Superior temporal gyrus (tissue), 1 donor: ENCODE data around the gene ALOX5.

Experiments
- DNase-seq: peaks from one replicate; pipeline ENCODE4 v3.0.0-alpha.2; 2016; ENCODE audit errors: extremely low spot score

ALOX5 gene

DNA sequence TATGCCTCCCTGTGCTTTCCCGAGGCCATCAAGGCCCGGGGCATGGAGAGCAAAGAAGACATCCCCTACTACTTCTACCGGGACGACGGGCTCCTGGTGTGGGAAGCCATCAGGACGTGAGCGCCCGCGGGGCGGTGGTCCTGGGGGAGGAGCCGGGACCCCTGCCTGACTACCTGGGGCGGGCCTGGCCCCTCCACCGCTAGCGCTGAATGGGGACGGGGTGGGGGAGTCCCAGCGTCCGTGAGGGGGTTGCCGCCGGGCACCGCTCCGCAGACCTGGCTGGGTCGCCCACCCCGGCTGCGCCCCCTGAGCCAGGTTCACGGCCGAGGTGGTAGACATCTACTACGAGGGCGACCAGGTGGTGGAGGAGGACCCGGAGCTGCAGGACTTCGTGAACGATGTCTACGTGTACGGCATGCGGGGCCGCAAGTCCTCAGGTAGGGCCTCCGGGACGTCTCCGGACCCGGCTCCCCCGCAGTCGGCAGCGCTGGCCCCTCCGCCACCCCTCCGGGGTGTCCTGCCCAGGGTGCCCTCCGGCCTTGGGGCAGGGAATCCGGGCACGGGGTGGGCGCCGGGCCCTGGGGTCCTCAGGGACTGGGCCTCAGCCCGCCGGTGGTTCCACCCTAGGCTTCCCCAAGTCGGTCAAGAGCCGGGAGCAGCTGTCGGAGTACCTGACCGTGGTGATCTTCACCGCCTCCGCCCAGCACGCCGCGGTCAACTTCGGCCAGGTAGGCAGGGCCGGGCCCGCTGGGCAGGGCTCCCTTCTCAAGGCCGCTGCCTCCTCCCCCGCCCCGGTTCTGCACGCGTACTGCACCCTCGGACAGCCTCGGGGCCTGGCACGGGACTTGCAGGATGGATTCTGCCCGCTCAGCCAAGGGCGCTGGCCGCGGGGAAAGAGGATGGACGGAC, 69.3 kb downstream of the ALOX5 start:
- DNase-seq = no peak

DNA sequence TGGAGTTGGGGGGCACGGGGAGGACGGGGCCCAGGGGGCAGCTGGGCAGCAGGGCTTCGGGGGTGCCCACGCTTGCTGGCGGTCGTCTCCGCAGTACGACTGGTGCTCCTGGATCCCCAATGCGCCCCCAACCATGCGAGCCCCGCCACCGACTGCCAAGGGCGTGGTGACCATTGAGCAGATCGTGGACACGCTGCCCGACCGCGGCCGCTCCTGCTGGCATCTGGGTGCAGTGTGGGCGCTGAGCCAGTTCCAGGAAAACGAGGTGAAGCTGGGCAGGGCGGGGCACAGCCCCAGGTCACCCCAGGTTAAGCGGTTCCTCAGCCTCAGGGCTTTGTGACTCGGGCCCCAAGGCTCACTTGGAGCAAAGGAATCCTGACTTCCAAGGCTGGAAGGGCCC, 70.0 kb downstream of the ALOX5 start:
- no peak for DNase-seq

DNA sequence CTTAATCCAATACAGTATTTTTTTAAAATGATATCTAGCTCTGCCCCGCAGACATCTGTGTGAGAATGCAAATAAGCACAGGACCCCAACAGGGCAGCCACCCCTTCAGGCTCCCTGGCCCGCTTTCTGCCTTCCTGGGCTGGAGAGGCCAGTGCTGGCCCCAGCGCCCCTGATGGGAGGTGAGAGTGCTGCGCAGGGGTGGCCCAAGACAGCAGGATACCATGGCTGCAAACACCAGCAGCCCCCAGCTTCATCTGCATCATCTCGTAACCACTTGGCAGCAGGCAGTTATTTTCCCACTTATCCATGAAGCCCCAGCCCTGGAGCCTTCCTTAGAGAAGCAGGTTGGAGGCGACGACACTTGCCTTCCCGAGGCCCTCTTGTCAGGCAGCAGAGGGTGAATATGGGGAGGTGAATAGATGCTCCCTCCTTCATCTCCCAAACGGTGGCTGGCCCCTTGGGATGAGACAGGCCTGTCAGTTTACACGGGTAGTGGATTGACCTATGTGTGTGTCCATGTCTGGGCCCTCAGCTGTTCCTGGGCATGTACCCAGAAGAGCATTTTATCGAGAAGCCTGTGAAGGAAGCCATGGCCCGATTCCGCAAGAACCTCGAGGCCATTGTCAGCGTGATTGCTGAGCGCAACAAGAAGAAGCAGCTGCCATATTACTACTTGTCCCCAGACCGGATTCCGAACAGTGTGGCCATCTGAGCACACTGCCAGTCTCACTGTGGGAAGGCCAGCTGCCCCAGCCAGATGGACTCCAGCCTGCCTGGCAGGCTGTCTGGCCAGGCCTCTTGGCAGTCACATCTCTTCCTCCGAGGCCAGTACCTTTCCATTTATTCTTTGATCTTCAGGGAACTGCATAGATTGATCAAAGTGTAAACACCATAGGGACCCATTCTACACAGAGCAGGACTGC, 71.2 kb downstream of the ALOX5 start:
- peak; percentile 46 for DNase-seq

DNA sequence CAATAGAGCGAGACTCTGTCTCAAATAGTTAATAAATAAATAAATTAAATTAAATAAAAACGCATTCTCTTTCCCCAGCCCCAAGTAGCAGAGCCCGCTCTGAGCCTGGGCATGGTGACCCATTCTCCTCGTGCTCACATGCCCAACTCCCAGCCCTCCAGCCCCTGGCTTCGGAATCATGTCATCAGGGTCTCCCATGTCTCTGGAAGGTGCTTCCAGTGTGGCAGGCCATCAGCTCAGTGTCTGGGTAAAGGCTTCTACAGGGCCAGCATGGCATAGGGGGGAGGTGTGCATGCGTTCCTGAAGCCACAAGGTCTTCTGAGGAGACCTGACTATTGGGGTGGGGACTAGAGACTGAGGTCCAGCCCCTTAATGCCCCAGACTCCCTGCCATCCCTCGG, 72.8 kb downstream of the ALOX5 start:
- DNase-seq = no peak

DNA sequence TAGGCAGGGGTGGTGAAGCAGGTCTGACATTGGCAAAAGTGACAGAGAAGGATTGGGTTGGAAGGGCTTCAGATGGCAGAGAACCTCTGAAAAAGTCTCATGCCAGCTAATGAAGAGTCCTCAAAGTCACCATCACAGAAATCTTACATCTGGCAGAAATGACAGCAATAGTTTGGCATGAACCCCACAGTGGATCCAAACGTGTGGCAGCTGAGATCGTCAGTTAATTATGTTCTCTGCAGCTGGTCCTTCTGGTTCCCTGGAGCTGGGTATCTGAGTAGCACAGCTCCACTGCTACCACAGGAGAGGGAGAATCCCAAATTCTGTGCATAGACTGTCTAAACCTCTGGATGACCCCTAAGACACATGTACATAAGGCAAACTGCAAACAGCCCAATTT, 73.4 kb downstream of the ALOX5 start:
- no peak for DNase-seq

DNA sequence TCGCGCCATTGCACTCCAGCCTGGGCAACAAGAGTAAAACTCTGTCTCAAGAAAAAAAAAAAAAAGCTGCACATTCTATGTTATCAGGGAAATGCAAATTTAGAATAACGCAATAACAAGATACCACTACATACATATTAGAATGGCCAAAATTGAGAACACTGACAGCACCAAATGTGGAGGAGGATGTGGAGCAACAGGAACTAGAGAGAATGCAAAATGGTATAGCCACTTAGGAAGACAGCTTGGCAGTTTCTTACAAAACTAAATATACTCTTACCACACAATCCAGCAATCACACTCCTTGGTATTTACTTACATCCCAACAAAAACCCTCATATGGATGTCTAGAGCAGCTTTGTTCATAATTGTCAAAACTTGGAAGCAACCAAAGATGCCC, 76.8 kb downstream of the ALOX5 start:
- DNase-seq = no peak

DNA sequence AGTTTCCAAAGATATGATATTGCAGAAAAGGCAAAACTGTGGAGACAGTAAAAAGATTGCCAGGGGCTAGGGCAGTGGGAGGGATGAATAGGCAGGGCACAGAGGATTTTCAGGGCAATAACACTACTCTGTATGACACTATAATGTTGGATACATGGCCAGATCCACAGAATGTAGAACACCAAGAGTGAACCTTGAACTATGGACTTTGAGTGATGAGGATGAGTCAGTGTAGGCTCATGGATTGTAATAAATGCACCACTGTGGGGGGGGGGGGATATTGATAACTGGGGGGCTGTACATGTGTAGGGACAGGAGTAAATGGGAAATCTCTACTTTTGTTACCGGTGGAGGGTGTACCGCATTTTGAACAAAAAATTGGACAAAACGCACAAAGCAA, 77.4 kb downstream of the ALOX5 start:
- DNase-seq = no peak

DNA sequence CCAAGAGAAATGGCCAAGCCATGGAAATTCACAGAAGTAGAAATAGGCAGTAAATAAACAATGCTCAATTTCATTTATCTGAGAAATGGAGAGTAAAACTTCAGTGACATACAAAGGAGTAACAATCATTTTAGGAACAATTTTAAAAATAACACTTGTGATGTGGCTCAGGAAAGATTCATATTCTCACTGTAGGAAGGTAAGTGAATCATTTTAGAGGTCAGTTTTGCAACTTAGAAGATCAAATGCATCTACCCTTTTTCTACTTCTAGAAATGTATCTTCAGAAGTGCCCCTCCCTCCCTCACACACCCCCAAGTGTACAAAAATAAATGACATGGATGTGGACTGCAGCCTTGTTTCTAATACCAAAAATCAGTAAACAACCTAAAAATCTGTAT, 78.3 kb downstream of the ALOX5 start:
- DNase-seq = no peak

DNA sequence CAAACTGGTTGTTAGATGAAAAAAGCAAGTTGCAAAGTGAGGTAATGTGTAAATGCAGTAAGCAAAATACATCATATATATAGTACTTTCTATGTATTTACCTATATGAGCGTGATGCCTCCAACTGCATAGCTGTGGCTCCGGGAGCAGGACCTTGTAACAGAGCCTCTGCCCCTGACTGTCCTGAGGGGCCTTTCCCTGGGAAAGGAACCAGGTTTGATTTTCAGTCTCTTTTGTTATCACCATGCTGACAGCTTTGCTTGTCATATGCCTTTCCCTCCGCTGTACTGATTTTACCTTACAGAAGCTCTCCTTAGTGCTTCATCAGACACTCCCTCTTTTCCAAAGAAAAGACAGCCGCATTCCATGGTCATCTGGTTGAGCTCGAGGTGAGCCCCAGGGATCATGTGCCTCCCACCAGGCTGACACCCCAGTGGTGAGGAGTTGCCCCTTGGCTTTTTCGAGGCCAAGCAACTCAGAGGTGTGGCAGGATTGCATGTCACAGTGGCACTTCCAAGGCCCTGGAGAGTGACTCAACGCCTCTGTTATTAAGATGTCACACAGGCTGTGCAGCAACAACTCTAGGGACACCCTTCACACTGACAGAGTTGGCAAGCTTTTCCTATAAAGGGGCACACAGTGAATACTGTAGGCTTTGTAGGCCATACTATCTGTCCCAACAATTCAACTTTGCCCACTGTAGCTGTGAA, 78.9 kb downstream of the ALOX5 start:
- no peak for DNase-seq

DNA sequence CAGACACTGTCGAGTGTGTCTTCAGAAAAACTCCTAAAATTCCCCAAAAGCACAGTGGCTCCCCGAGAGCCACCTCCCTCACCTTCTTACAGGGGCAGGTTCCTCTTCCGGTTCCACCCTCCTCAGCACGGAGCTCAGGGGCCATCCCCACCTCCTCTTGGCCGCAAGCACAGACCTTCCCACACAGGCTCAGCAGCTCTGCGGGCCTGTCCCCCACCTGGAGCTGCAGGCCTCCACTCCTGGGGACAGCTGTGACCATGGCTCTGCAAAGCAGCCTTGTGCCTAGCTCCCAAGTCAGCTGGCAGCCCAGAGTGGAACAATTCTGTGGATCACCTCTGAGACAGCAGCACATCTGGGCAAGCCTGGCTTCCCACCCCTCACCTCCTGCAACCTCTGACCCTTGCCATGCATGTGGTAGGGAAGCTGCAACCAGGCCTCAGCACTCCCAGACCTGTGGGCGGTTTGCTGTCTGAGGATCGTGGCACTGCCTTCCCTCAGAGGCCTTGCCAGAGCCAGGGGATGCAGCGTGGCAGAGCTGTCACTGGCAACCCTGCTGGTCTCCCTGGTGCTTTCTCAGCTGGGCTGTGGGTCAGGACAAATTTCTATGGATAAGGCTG, 79.7 kb downstream of the ALOX5 start:
- no peak for DNase-seq

DNA sequence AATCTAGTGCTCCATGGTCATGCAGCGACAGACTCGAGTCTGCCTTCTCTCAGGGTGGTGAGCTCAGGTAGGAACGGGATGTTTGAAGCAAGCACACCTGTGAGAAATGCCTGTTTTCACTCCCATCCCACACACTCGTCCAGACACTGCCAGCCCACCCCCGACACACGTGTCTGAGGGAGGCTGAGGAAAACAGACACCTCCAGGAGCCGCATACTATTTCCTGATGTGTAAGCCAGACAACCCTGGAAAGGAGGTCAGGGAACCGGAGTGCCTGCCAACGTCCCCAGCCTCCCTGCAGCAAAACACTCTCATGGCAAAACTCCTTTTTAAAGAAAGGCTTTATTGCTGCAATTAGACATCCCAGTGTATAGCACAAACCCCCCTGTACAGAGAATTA, 80.2 kb downstream of the ALOX5 start:
- DNase-seq = no peak

DNA sequence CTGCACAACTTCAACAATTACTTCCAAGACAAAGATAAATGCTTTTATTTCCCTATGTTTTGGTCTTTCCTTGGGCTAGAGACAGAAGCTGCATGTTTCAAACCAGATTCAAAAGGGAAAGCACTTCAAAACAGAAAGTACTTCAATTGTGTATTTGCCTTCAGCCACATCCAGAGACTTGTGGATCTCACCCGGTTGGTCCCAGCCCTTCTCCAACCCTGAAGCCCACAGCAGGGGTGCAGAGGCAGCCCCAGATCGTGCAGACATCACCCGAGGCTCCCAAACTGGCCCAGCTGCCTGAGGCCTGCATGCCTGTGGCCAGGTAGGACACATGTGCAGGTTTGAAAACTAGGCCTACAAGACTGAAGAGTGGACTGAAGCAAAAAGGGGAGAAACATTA, 80.8 kb downstream of the ALOX5 start:
- no peak for DNase-seq

DNA sequence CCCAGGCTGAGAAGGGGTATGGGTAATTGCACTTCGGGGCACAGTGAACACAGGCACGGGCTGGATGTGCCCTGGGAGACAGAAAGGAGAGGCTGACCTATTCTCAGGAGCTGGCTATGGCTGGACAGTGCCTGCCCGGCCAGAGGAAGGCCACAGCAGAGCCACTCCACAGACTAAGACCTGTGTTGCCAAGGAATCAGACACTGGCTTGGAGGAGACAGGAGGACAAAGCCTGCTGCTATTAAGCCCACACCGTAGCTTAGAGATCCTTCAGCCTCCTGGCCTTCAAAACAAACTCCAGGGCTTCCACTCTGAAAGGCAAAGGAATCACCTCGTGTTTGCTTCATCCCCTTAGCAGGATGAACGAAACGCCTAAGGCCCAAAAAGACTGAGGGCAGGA, 82.2 kb downstream of the ALOX5 start:
- no peak for DNase-seq

DNA sequence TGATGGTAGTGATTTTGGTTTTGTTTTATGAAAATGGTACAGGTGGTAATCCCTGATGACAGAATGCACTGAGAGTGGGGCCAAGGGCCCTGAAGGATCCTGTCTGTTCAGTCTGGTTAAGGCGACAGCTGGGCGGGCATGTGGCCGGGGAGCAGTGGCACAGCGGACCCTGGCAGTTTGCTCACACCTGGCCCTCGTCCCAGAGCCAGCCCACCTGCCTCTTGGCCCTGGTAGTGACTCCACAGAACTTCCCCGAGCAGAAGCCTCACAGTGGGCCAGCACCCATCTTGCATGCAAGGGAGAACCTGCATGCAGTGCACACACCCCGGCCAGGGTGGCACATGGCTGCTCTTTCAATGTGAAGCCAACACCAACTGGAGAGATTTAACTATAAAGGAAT, 82.8 kb downstream of the ALOX5 start:
- DNase-seq = no peak

DNA sequence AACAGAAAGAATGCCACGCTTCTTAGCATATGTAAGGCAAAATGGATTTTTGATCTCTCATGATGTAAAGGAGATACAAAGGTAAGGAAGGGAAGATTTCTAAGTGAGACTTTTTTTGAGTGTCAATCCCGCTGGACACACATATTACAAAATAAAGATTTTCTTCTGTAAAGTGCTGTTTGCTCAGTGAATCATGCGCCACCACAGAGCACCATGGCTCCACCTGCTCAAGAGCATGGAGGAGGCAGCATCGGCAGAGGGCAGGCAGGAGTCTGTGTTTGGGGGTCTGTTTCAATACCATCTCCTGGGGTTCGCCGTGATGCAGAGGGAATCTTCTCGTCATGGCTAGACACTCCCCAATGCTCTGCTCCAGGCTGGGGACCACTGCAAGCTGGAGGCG, 83.5 kb downstream of the ALOX5 start:
- DNase-seq = no peak

DNA sequence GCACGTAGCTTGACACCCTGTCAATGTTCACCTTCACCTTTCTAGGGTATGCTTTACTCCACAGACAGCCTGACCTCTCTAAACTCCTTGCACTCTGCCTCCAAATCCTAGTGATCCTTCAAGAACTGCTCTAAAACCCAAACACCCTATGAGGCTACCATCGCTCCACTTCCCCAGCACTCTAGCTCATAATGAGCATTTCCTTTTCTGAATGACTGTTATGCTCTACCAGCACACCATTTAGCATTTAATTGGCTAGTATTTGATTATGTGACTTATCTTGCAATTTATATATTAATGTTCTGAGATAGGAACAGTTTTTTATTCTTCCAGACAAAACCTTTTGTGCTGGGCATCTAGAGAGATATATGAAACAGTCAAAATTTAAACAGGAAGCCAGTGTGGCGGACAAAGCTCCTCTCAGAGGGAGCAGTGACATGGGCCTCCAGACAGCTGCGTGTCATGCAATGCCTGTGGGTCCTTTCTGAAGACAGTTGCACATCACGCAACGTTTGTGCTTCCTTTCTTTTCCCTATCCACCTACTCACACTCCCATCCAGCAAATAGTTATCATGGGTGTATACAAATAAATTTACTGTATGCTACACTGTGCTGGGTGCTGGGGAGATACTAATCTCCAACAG, 86.3 kb downstream of the ALOX5 start:
- no peak for DNase-seq

DNA sequence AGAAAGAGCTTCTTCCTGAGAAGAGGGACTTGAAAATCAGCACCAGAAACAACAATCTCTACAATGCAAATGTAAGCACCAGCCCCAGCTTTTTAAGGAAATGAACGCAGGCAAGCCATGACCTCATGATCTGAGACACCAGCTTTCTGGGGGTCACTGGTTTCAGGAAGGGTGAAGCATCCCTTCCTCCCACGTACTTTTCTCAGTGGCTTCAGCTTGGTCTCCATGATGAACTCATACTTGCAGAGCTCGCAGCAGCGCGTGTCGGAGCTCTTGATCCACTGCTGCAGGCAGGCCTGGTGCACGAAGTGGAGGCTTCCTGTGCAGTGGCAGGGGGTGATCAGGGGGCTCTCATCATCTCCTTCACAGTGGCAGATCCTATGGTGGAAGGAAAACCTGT, 87.0 kb downstream of the ALOX5 start:
- no peak for DNase-seq

DNA sequence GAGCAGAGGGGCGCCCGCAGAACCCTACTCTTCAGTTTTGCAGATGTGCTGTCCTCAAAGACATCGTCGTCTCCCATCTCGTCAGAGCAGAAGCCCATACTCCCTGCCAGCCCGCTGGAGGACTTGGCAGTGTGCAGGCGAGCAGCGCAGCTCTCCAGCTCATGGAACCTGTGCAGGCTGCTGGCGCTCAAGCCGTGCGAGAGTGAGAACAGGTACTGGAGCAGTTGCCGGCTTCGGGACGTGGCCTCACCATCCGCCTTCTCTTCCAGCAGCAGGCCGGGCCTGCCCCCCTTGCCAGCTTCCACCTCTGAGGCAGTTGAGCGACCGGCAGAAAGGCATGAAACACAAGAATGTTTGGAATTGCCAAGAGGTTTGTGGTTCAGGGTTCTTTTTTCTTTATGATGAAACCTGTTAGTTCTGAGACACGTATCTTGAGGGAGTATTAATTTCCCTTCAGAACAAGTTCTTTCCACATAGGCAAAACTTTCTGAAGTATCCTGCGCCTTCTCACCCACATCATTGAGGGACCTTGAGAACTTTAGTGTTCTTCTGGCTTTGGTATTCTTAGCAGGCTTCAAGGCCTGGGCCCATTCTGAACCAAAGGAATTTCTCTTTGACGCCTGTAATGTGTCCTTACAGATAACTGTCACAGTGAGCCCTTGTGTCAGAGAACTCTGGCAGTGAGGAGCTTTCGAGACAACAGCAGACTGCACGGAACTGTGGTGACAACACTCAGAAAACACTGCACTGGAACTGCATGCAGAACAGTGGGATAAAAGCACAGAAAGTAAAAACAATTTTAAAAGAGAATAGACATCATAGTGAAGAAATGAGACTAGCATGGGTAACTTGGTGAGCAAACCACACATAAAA, 89.5 kb downstream of the ALOX5 start:
- DNase-seq = no peak

DNA sequence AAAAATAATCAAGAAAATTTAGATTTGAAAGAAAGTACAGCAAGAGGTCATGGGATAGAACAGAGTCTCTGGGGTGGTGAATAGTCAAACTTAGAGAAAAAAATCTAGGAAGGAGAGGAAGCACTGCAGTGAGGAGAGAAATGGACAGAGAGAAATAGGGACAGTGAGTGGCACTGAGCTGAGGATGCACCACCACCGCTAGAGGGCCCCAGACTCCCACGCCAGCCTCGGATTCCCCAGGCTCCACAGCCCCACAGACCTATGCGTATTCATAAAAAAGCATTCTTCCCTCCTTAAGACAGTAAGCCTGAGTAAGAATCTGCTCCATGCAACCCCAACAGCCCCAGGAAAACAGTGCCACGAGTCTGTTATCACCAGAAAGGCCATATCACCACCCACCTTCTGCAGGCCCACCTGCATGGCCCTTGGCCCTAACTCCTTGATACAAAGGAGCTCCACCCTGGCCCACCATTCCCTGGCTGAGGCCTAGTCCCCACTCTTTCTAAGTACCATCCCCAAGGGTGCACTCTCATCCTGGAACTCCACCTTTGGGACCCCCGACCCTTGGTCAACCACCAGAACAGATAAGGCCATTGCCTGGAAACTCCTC, 91.0 kb downstream of the ALOX5 start:
- peak; percentile 88 for DNase-seq

DNA sequence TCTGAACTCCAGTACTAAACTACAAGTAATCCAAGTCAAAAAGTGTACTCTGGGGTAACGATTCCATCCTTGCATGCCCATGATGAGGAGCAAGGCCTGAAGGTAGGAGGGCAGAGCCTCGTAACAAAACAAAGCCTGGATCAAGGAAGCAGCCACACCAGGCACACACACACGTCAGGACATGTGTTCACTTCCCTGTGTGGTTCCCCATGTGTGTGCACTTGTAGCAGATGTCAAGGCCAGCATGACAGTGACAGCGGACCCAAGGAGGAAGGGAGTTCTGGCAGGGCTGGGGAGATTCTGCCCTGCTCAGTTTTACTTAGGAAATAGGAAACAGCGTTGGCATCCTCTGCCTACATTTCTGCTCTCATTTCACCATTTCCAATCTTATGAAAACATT, 92.8 kb downstream of the ALOX5 start:
- DNase-seq = no peak
